NOMO-1 (cell line): Measurements from ENCODE around the gene RAD51B.
A peak's percentile ranks its signal among the peaks of the same experiment; 100 is the strongest.

Experiments used
- DNase-seq, 2 experiments: peaks; one replicate each; lab custom pipeline; 2025; ENCODE audit not compliant: unreplicated experiment in 2 of 2; lab: John Stamatoyannopoulos, UW

RAD51B gene

DNA sequence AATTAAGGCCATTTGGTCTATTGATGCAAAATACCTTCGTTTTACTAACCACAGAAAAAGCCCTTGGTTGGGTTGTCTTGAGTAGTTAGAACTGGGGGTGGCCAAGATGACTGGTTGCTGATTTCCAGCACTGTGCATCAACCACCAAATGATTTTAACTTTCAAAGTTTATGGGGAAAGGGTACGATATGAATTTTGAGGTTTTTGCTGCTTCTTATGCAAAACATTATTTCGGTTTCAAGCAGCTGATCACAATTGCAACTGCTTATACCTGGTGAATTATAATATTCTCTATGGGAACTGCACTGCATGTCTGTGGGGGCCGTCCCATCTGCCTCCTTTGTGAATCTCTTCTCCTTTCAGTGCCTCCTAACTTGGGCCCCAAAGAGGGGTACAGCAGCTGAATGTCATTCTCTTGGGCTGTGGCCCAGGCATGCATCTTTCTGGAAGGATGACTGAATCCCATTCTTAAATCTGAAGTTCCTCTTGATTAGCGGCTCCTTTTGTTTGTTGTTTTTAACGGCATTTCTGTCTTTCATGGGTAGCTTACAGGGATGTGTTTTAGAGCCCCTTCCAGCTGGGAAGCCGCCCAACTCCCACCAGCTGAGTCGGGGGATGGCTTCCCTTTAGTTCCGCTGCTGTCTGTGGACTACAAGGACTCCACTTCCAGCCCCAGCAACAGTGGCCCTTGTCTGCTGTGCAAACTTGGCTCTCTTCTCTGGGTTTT is 493.5 kb downstream of the RAD51B start:
- no peak for DNase-seq

DNA sequence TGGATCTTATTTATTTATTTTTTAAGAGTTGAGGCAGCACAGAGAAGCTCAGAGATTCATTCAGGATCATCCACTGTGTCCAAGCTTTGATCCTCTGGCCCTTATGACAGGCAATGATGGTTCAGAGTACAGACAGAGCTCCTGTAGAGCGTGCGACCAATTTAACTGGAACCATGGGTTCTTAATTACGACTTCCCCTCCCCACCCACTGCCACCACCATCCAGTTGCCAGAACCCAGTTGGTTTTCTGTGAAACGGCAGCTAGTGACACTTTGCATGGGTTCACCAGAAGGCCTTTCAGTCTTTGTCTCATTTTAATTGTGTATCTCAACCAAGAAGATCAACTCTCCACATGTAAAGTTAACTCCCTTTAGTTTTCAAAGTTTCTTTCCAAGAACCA is 495.1 kb downstream of the RAD51B start:
- DNase-seq: no peak

DNA sequence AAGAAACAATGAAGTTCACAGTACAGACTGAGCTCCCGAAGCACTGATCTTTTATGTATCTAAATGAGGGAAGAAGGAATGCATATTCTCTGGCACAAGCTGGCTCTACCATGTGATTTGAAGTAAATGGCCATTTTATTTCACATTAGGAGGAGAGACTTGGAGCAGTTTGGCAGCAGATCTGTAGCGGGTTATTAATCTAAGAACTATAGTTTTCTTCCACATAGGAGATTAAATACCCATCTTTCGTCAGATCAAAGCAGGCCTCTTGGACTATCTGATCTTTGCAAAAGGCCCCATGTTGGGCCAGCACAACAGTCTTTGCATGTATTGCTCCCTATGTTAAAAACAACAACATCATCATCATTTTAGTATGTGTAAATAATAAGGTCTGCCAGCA is 495.5 kb downstream of the RAD51B start:
- DNase-seq: no peak

DNA sequence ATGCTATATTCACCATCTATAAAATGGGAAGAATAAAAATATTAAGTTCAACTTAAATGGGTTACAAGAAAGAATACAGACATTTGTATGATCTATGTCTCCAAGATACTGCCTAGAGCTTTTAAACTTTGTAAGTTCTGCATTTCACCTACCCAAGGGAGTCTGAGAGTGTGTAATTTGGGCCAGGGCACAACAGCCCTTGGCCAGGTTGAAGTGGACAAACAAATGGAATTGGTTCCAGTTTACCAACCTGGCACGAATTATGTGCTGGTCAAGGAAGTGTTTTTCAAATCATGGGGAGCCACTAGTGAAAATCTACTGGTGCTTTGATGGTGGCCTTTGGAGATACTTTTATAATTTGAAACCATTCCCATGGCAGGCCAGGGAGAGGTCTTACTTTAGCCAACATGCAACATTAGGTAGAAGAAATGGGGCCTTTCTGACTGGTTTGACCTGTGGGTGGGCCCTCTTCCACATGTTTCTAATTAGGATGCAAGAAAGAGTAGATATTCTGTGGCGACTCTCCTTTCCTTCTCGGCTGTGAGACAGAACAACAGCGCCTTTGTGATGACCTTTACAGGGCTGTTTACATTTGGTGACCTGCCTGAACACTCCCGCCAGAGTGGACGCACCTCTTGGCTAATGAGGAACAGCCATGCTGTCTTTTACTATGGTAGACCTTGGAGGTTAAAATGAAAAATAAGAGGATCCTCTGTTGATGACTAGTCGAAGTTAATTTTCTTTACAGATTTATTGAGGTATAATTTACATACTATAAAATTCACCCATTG is 496.7 kb downstream of the RAD51B start:
- DNase-seq: no peak

DNA sequence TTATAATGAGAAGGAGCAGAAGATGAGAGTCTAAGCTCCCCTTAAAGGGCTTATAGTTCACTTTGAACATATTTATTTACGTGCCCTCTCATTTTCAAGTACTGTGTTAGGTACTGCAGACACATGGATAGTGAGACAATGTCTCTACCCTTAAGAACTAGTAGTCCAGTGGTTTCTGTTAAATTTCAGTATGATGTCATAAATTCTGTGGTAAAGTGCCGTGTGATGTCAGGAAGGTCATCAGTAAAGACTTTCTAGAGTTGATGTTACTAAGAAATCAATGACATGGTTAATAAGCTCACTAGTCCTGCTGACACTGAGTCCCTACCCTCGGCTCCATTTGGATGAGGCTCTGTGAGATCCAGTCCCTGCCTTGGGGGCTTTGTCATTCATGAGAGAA is 497.7 kb downstream of the RAD51B start:
- DNase-seq: no peak

DNA sequence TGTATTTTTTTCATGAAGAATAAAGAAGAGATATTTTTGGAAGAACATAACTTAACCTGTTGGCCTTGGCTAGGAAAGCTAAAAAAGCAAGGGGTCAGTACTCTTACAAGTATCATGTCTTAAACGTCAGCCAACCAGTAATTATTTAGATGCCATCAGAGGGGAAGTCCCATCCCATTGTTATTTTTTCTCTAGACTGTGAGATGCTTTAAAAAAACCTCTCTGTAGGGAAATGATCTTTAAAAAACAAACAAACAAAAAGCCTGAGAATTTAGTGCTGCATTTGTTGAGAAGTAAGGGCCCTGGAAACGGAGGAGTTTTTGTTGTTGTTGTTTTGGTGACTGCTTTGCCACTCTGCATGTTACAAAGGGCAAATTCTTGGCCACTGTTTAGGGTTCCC is 499.2 kb downstream of the RAD51B start:
- DNase-seq: no peak

DNA sequence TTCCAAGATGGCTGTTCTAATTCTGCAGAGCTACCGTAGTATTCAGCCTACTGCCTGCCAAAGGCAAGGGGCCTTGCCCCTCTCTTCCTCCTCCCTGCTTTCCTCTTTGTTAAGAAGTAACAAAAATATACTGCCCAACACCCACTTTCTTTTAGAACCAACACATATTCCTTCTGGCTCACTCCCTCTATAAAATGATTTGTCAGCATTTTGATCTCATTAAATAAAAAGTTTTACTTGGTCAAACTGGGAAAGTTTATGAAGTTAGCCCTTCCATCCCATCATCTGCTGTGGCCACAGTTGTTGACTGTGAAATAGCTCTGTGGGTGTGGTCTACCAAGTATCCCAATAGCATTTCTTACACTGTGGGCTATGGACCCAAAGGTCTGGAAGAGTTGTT is 500.9 kb downstream of the RAD51B start:
- DNase-seq: no peak

DNA sequence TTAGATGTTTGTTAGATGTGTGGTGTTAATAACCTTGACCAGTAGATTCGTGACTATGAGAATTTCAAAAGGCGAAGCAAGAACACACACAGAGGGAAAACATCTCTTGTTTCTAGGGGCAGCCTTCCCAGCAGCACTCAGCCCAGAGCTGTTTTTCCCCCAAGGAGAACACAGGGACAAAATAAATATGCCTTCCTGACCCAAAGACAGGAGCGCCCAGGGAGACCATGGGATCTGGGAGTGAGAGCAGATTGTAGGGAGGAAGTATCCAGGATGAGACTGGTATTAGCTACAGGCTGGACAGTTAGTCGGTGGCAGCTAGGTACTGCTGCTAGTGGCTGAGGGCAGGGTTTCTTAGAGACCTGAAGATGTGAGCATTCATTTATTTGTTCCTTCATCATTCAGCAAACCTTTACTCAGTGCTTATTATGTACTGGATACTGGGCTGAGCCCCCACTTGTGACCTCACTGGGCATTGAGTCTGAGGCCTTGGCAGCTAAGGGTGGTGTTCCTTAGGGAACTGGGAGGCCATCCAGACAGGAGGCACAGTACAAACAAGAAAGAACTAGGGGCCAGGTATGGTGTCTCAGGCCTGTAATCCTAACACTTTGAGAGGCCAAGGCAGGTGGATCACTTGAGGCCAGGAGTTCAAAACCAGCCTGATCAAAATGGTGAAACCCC is 503.5 kb downstream of the RAD51B start:
- DNase-seq: no peak

DNA sequence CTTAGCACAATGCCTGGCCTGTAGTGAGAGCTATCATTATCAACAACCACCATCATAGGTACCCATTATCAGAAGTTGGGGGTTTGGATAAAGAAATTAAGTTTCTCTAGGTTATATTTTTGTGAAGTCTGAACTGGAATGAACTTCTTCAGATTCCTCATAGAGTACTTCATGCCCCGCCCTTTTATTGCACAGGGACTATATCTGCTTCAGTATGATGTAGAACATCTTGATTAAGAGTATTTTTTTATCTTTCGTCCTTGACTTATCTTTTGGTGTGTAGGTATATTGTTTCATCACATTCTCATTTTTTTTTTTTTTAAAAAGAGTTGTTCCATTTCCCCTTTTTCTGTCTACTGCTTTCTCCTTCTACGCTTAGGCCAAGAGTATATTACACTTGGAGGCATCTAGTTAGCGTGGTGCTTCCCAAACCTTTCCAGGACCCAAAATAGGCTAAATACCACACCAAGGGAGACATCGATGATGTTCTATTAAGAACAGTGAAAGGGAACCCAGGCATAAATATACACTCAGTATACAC is 505.8 kb downstream of the RAD51B start:
- peak in 1 of 2 experiments; percentile 5 for DNase-seq

DNA sequence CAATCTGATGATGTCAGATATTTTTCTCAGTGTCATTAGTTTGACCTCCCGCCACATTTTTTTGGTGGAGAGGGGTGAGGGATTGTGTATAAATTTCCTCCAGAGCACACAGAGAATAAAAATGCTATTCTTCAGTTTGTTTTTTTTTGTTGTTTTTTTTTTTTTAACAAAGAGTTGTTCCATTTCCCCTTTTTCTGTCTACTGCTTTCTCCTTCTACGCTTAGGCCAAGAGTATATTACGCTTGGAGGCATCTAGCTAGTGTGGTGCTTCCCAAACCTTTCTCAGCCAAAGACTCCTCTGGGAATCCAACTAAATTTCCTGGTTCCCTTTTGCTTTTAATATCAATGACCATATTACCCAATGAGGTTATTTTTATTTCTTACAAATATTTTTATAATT is 507.7 kb downstream of the RAD51B start:
- DNase-seq: no peak

DNA sequence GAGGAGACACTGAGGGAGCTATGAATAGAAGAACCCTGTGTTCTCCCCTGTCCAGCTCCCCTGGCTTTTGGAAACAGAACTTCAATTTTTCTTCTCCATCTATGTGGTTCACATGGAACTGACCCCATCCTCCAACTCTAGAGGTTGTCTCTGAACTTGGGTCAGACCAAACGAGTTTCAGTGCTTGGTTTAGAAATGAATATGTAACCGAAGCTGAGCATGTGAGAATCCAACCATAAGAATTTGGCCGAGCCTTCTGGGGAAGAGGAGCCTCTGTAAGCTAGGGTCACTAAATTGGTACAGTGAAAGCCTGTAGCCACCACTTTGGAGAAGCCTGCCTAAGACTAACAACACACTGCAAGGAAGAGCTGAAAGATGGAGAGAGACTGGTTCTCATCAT is 508.9 kb downstream of the RAD51B start:
- DNase-seq: no peak

DNA sequence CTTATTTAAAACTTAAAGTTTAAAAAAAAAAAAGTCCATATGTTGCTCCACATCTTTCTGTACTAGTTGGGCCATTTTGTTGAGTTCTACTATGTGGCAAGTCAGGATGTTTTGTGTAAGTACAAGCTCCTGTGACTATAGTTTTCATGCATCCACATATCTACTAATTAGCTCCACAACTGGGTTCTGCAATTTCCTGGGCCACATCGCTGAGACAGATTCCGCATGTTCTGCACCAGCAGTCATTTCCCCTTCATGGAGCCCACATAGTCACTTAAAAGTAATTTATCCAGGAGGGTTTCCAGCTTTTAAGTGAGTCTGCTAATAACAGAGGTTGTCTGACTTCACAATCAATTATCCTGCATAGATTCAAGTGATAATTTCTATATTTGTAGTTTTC is 511.8 kb downstream of the RAD51B start:
- no peak for DNase-seq

DNA sequence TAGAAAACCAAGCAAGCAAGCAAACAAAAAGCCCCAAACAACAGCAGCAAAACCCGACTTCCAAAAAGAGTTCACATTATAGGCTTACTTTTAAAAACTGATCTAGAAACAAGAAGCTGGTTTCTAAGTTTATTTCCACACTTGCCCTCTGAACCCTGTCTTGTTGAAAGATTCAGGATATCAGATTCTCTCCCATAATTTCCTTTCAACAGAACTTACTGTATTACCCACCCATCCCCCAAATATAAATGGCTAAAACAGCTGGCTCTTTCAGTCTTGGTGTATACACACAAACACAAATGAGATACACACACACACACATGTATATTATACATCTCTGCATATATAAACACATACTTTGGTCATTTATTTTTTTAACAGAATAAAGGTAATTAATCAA is 512.4 kb downstream of the RAD51B start:
- no peak for DNase-seq

DNA sequence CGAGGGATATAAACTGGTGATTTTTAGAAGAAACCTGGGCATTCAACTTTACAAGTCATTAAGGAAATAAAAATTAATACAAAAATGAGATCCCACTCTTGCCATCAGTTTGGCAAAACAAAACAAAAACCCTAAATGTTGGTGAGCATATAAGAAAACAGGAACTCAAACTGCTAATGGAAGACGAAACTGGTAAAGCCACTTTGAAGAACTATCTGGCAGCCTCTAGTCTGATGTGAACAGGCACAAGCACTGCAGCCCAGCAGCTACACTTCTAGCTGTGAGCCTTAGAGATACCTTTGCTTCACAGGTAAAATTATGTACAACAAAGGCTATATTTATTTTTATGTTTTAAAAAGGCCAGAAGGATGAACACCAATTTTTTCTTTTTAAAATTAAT is 513.7 kb downstream of the RAD51B start:
- peak in 1 of 2 experiments; percentile 48 for DNase-seq

DNA sequence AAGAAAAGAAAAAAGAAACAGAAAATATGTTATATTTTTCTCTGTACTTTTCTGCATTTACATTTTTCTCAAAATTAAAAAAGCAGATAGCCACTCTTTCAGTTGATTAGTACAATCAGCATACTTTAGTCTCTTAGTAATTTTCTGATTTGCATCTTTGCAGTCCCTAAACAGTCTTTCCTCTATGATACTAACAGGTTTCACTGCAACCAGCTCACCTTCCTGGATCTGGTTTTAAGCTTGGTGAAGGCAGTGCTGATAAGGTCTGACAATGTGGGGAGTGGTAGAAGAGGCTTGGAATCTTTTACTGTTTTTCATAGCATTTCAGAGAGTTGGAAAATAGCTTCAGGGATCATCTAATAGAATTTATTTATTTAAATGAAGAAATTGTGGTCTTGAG is 515.7 kb downstream of the RAD51B start:
- DNase-seq: no peak

DNA sequence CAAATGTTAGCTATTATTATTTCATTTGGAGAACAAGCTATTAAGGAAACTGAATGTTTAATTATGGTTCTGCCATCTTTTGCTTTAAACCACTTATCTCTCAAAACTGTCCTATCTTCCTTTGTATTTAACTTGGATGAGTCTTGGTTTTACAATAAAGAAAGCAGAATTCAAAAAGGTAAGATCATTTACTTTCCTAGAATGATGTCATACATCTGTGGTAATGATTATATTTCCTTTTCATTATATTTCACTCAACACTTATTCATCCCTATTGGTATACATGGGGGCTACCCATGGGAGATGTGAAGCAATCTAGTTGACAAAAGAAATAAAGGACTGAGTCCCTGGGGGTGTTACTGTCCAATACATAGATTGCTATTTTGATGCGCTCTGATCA is 516.6 kb downstream of the RAD51B start:
- no peak for DNase-seq

DNA sequence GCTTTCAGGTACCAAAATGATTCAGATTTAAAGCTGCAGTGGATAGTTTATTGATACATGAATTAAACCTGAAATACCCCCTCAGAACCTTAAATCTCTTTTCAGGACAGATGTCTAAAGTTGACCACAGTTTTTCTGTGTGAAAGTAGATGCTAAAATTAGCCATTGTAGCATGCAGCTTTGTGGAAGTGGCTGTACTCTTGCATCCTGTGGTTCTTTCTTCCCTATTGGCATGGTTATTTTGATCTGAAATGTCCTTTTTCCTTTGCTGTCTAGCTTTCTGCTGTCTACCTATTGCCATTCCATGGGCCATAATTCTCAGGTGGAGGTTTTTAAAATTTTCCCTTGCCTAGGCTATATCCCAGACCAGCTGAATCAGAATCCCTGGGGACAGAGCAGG is 517.7 kb downstream of the RAD51B start:
- peak in 1 of 2 experiments; percentile 50 for DNase-seq

DNA sequence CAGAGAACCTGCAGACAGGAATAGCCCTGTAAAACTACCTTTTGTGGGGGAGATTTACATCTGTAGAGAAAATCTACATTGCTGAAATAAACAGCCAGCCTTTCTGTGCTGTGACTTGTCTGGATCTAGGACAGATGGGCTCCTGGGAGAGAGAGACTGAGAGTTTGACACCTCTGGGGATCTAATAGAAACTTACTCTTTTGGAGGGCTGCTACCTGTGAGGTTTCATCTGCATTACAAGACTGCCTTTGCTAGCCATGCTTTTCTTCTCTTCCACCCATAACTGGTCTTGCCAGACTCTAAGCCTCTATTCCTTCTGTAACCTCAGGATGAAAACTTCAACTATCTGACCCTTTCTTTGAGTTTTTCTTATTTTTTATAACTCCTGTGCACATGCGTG is 520.7 kb downstream of the RAD51B start:
- DNase-seq: no peak

DNA sequence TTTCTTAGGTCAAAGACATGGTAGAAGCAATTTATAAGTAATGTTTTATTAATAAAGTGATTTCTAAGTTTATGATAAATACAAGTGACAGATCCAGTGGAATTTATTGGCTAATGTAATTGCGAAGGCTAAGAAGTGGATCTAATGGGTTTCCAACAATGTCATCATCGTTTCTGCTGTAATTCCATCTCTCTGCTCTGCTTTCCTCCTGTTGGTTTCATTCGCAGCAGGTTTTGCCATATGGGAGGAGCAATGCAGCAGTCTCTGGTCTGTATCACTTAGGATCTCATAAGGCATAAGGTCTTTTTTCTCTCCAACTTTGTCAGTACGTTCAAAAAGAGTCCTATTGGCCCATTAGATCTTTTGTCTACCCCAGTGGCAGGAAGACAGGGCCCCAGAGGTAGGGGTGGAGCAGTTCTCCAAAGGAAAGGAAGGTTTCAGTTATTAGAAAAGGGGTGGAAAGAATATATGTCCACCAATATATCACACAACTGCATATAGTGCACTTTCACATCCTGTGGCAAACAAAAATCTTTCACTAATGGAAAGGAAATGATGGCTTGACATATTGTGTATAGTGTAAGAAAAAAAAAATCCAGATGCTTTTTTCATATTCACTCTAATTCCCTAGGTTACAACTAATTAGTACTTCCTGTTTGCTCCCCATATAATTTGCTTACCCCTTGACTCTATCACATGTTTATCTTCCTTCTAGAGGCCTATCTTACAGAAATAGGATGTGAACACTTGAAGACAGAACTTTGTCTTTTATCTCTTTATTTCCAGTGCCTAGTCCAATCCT is 522.0 kb downstream of the RAD51B start:
- peak in 1 of 2 experiments; percentile 6 for DNase-seq

DNA sequence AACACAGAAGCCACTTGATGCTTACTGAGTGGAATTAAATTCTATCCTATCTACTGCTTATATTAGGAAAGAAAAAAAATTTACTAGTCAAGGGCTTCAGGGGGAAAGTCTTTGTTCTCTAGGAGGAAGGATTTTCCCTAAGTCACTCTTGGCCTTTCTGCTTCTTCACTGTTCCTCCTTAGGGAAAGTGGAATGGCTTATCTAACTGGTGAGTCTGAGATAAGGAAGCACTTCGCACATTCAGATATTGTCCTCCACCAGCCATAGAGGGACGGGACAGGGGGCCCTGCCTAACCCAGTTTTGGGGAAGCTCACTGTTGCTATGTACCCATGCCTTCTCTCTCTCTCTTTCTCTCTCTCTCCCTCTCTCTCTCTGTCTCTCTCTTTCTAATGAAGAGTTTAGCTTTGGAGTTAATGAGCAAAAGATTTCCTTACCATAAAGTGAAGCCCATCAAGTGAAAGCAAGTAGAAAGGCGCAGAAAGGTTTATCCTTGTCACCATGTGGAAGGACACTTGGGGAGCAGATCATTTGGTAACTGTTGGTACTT is 522.7 kb downstream of the RAD51B start:
- no peak for DNase-seq
